ENCODE data around the gene CNNM2.

CNNM2 gene

DNA sequence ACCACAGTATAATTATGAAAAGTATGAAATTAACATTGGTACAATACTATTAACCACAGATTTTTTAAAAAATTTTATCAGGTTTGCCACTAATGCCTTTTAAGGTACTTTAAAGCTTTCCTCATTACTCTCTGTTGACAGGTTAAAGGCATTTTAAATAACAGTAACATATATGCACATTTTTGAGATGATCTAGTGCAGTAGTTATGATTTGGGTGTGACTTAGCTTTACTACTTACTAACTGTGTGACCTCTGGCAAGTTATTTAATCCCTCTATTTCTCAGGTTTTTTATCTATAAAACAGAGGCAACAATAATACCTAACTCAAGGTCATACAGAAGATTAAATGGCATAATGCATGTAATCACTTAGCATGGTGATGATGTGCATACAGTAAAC, 180.1 kb downstream of the CNNM2 start:
- H3K27ac ChIP-seq (ENCODE audit: low read depth, low read length, poor library complexity, severe bottlenecking) = no peak overlapping the region
- H3K4me3 ChIP-seq (ENCODE audit: low read depth, low read length, poor library complexity, severe bottlenecking) = no peak overlapping the region
- peaks cover 66% of the 10 kb centered on the region for H3K36me3 ChIP-seq (ENCODE audit: insufficient read depth, low read length)
- H3K9me2 ChIP-seq (ENCODE audit: low read depth, low read length) = no peaks in the 10 kb centered on the region
- H2AFZ ChIP-seq (ENCODE audit: low read length) = no peak overlapping the region
- TF ChIP-seq CTCF (IDR thresholded peaks at IDR 0.05; ENCODE audit: low read length) (no peak), EZH2 (IDR thresholded peaks at IDR 0.05; ENCODE audit: borderline replicate concordance, low read length) (no peak)
- no peaks in the 10 kb centered on the region for H3K9me3 ChIP-seq (ENCODE audit: low read length)
- H3K4me1 ChIP-seq (ENCODE audit: insufficient read depth, low read length, severe bottlenecking) = no peaks in the 10 kb centered on the region
- no peaks in the 10 kb centered on the region for H4K20me1 ChIP-seq (ENCODE audit: insufficient read depth, low read length)
- H3K27me3 ChIP-seq (ENCODE audit: insufficient read depth, low read length) = no peaks in the 10 kb centered on the region
- no peaks in the 10 kb centered on the region for H3F3A ChIP-seq (ENCODE audit: insufficient read depth, low read length)
- H3K9ac ChIP-seq (ENCODE audit: low read length) = no peak overlapping the region
- no peaks in the 10 kb centered on the region for H3K79me2 ChIP-seq (ENCODE audit: insufficient read depth, low read length)
- H3K4me2 ChIP-seq (ENCODE audit: low read length) = no peak overlapping the region

DNA sequence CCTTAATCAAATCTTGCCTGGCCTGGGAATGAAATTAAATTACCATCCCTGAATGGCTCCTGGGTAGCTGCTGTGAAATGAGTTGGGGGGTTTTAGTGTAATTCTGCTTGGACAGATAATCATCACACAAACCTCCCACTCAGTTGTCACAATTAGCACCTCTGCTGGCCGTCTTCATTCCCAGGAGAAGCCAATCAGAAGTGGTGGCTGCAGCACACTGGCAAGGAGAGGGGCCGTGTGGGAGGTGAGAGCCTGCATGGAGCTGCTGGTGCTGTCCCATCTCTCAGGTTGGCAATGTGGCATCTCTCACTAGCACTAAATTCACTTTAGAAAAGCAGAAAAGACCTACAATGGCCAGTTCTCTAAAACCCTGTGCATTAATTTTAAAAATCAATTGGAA, 182.5 kb downstream of the CNNM2 start:
- Histone ChIP-seq H3K9me2 (ENCODE audit: low read depth, low read length) (no peaks in the 10 kb centered on the region), H3K36me3 (ENCODE audit: insufficient read depth, low read length) (peaks cover 60% of the 10 kb centered on the region), H2AFZ (ENCODE audit: low read length) (no peak overlapping the region), H3K27ac (ENCODE audit: low read depth, low read length, poor library complexity, severe bottlenecking) (no peak overlapping the region), H3K79me2 (ENCODE audit: insufficient read depth, low read length) (no peaks in the 10 kb centered on the region), H3K4me2 (ENCODE audit: low read length) (no peak overlapping the region), H3K9ac (ENCODE audit: low read length) (no peak overlapping the region), H3K4me1 (ENCODE audit: insufficient read depth, low read length, severe bottlenecking) (no peaks in the 10 kb centered on the region), H3K9me3 (ENCODE audit: low read length) (no peaks in the 10 kb centered on the region), H4K20me1 (ENCODE audit: insufficient read depth, low read length) (no peaks in the 10 kb centered on the region), H3F3A (ENCODE audit: insufficient read depth, low read length) (no peaks in the 10 kb centered on the region), H3K27me3 (ENCODE audit: insufficient read depth, low read length) (no peaks in the 10 kb centered on the region), H3K4me3 (ENCODE audit: low read depth, low read length, poor library complexity, severe bottlenecking) (no peak overlapping the region)
- TF ChIP-seq CTCF (IDR thresholded peaks at IDR 0.05; ENCODE audit: low read length) = no peak
- TF ChIP-seq EZH2 (IDR thresholded peaks at IDR 0.05; ENCODE audit: borderline replicate concordance, low read length) = no peak

DNA sequence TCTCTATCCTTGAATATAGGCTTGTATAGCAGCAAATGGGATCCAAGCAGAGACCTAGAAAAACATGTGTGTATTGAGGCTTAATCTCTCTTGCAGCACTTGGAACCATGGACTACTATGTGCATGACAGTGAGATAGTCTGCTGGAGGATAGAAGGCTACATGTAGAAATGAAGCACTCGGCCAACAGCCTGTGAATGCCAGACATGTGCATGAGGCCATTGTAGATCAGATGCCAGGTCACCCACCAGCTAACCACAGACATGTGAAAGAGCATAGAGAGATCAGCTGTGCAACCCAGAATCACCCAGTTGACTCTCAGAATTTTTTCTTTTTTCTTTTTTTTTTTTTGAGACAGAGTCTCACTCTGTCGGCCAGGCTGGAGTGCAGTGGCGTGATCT, 184.1 kb downstream of the CNNM2 start:
- H3K4me3 ChIP-seq (ENCODE audit: low read depth, low read length, poor library complexity, severe bottlenecking) = no peak overlapping the region
- H3F3A ChIP-seq (ENCODE audit: insufficient read depth, low read length) = no peaks in the 10 kb centered on the region
- no peaks in the 10 kb centered on the region for H3K9me3 ChIP-seq (ENCODE audit: low read length)
- no peaks in the 10 kb centered on the region for H3K9me2 ChIP-seq (ENCODE audit: low read depth, low read length)
- no peak overlapping the region for H3K27ac ChIP-seq (ENCODE audit: low read depth, low read length, poor library complexity, severe bottlenecking)
- H3K36me3 ChIP-seq (ENCODE audit: insufficient read depth, low read length) = peaks cover 54% of the 10 kb centered on the region
- H3K9ac ChIP-seq (ENCODE audit: low read length) = no peak overlapping the region
- no peaks in the 10 kb centered on the region for H4K20me1 ChIP-seq (ENCODE audit: insufficient read depth, low read length)
- H3K27me3 ChIP-seq (ENCODE audit: insufficient read depth, low read length) = no peaks in the 10 kb centered on the region
- no peak overlapping the region for H3K4me2 ChIP-seq (ENCODE audit: low read length)
- H3K4me1 ChIP-seq (ENCODE audit: insufficient read depth, low read length, severe bottlenecking) = no peaks in the 10 kb centered on the region
- no peaks in the 10 kb centered on the region for H3K79me2 ChIP-seq (ENCODE audit: insufficient read depth, low read length)
- H2AFZ ChIP-seq (ENCODE audit: low read length) = no peak overlapping the region
- TF ChIP-seq EZH2 (IDR thresholded peaks at IDR 0.05; ENCODE audit: borderline replicate concordance, low read length) (no peak), CTCF (IDR thresholded peaks at IDR 0.05; ENCODE audit: low read length) (no peak)
